H9 (cell line): ENCODE measurements around the gene RERG. TPM values are rescaled to one million over a fixed set of nuclear protein-coding genes. Genes with fewer than 3 reads are reported as not detected.

Experiments
- DNase-seq: peaks from one replicate; pipeline ENCODE4 v3.0.0-alpha.2; 2017
- H2AFZ ChIP-seq: one replicate; pipeline ENCODE4 v1.6.1; 2013; ENCODE audit warnings: mild to moderate bottlenecking, low read length, control low read depth, moderate library complexity
- H2AK5ac ChIP-seq: 2 replicates; pipeline ENCODE4 v1.6.1; 2013; ENCODE audit warnings: low read length, control low read depth, mixed read lengths; ENCODE audit not compliant: insufficient read length
- H2BK120ac ChIP-seq: one replicate; pipeline ENCODE4 v1.6.1; 2013; ENCODE audit warnings: low read depth, mild to moderate bottlenecking, low read length, control low read depth, inconsistent platforms; ENCODE audit not compliant: poor library complexity, severe bottlenecking
- H2BK12ac ChIP-seq: 2 replicates; pipeline ENCODE4 v1.6.1; 2013; ENCODE audit warnings: low read length, control low read depth, mixed read lengths, low read depth; ENCODE audit not compliant: insufficient read length
- H2BK15ac ChIP-seq: 2 replicates; pipeline ENCODE4 v1.6.1; 2013; ENCODE audit warnings: low read depth, low read length, control low read depth
- H2BK20ac ChIP-seq: one replicate; pipeline ENCODE4 v1.6.1; 2013; ENCODE audit warnings: low read depth, mild to moderate bottlenecking, low read length, control low read depth, inconsistent platforms; ENCODE audit not compliant: poor library complexity, severe bottlenecking
- H2BK5ac ChIP-seq: 2 replicates; pipeline ENCODE4 v1.6.1; 2013; ENCODE audit warnings: low read length, control low read depth, mixed read lengths; ENCODE audit not compliant: insufficient read length
- H3K14ac ChIP-seq: 2 replicates; pipeline ENCODE4 v1.6.1; 2013; ENCODE audit warnings: low read length, control low read depth; ENCODE audit not compliant: insufficient read depth
- H3K18ac ChIP-seq: 2 replicates; pipeline ENCODE4 v1.6.1; 2013; ENCODE audit warnings: low read depth, mild to moderate bottlenecking, mixed read lengths, low read length, control low read depth; ENCODE audit not compliant: insufficient read length
- H3K23ac ChIP-seq: 2 replicates; pipeline ENCODE4 v1.6.1; 2013; ENCODE audit warnings: low read length, control low read depth, mixed read lengths, low read depth; ENCODE audit not compliant: insufficient read length
- H3K23me2 ChIP-seq: 2 replicates; pipeline ENCODE4 v1.6.1; 2013; ENCODE audit warnings: low read depth, mild to moderate bottlenecking, mixed read lengths, low read length, control low read depth; ENCODE audit not compliant: insufficient read length, poor library complexity, severe bottlenecking
- H3K27ac ChIP-seq: 2 replicates; pipeline ENCODE4 v1.5.1; 2013; ENCODE audit warnings: low read length, control low read depth, mixed read lengths, low read depth; ENCODE audit not compliant: insufficient read length
- H3K27me3 ChIP-seq: 2 replicates; pipeline ENCODE4 v1.6.1; 2013; ENCODE audit warnings: low read length, control low read depth, inconsistent platforms; ENCODE audit not compliant: insufficient read depth
- H3K4ac ChIP-seq: 2 replicates; pipeline ENCODE4 v1.6.1; 2013; ENCODE audit warnings: low read depth, mild to moderate bottlenecking, control low read depth, inconsistent platforms, low read length, moderate library complexity
- H3K4me1 ChIP-seq: 2 replicates; pipeline ENCODE4 v1.6.1; 2013; ENCODE audit warnings: low read length, control low read depth, inconsistent platforms; ENCODE audit not compliant: insufficient read depth
- H3K4me2 ChIP-seq: 2 replicates; pipeline ENCODE4 v1.6.1; 2013; ENCODE audit warnings: low read length, control low read depth, mixed read lengths; ENCODE audit not compliant: insufficient read length, insufficient read depth
- H3K56ac ChIP-seq: 2 replicates; pipeline ENCODE4 v1.6.1; 2013; ENCODE audit warnings: low read depth, mild to moderate bottlenecking, mixed read lengths, low read length, control low read depth; ENCODE audit not compliant: insufficient read length
- H3K79me1 ChIP-seq: 2 replicates; pipeline ENCODE4 v1.6.1; 2013; ENCODE audit warnings: low read depth, mild to moderate bottlenecking, moderate library complexity, low read length, control low read depth, inconsistent platforms; ENCODE audit not compliant: insufficient read depth, poor library complexity, severe bottlenecking
- H3K79me2 ChIP-seq: 2 replicates; pipeline ENCODE4 v1.6.1; 2013; ENCODE audit warnings: low read length, control low read depth, inconsistent platforms; ENCODE audit not compliant: insufficient read depth
- H3K9ac ChIP-seq: 2 replicates; pipeline ENCODE4 v1.6.1; 2013; ENCODE audit warnings: low read length, control low read depth, mixed read lengths; ENCODE audit not compliant: insufficient read length; ENCODE audit errors: extremely low read depth
- H3K9me3 ChIP-seq: one replicate; pipeline ENCODE4 v1.6.1; 2013; ENCODE audit warnings: low read depth, low read length, inconsistent platforms; ENCODE audit not compliant: control insufficient read depth
- H3T11ph ChIP-seq: one replicate; pipeline ENCODE4 v1.6.1; 2013; ENCODE audit warnings: mild to moderate bottlenecking, low read length, control low read depth, inconsistent platforms
- H4K20me1 ChIP-seq: one replicate; pipeline ENCODE4 v1.6.1; 2013; ENCODE audit not compliant: control insufficient read depth, insufficient read length, insufficient read depth
- H4K5ac ChIP-seq: 2 replicates; pipeline ENCODE4 v1.6.1; 2013; ENCODE audit warnings: low read depth, mild to moderate bottlenecking, mixed read lengths, low read length, control low read depth; ENCODE audit not compliant: insufficient read length
- H4K8ac ChIP-seq: replicated peaks from 2 replicates; pipeline ENCODE4 v1.6.1; 2013; ENCODE audit warnings: low read length, control low read depth, mixed read lengths, low read depth; ENCODE audit not compliant: insufficient read length
- H4K91ac ChIP-seq: 2 replicates; pipeline ENCODE4 v1.6.1; 2013; ENCODE audit warnings: low read depth, mild to moderate bottlenecking, moderate library complexity, mixed read lengths, low read length, control low read depth; ENCODE audit not compliant: insufficient read length
- H3K27ac Mint-ChIP-seq, 3 experiments: 2 replicates in 2 of 3; 3 replicates in 1 of 3; pipeline ENCODE4 v1.8.0; 2020 to 2021; ENCODE audit warnings: mixed read lengths in 3 of 3, mild to moderate bottlenecking in 1 of 3, moderate library complexity in 1 of 3
- H3K27me3 Mint-ChIP-seq: 2 replicates; pipeline ENCODE4 v1.8.0; 2021; ENCODE audit warnings: low read depth, mild to moderate bottlenecking, moderate library complexity, mixed read lengths
- H3K36me3 Mint-ChIP-seq, 3 experiments: 2 replicates in 2 of 3; 3 replicates in 1 of 3; pipeline ENCODE4 v1.8.0; 2020 to 2021; ENCODE audit warnings: low read depth in 3 of 3, mixed read lengths in 3 of 3; ENCODE audit not compliant: insufficient read depth in 1 of 3
- H3K4me1 Mint-ChIP-seq, 2 experiments: 2 replicates each; pipeline ENCODE4 v1.8.0; 2020; ENCODE audit warnings: mixed read lengths in 2 of 2
- H3K4me3 Mint-ChIP-seq, 2 experiments: 2 replicates in 1 of 2; 3 replicates in 1 of 2; pipeline ENCODE4 v1.8.0; 2020 to 2021; ENCODE audit warnings: mild to moderate bottlenecking in 2 of 2, mixed read lengths in 2 of 2, moderate library complexity in 1 of 2
- H3K9me3 Mint-ChIP-seq, 2 experiments: 2 replicates in 1 of 2; 3 replicates in 1 of 2; pipeline ENCODE4 v1.8.0; 2020; ENCODE audit warnings: mild to moderate bottlenecking in 2 of 2, mixed read lengths in 2 of 2, moderate library complexity in 1 of 2
- CTCF ChIP-seq: fragments of 200-600 bp; sonication (generic); conservative IDR thresholded peaks from 3 replicates; pipeline ENCODE4 v1.8.0; 2021; ENCODE audit warnings: antibody characterized with exemption, mild to moderate bottlenecking
- WGBS: extraction: QIAGEN DNeasy Blood & Tissue Kit; methylation state at CpG from one replicate; pipeline ENCODE4 v1.1.7; 2013; ENCODE audit warnings: missing lambda C conversion rate, low lambda C conversion rate, mixed read lengths; ENCODE audit not compliant: insufficient read length; ENCODE audit errors: extremely low coverage; 5-methylcytosine and 5-hydroxymethylcytosine counted together
- total RNA-seq: library from RNA; stranded (reverse); gene quantifications from 2 replicates; pipeline ENCODE4 v1.2.1, GENCODE V29; 2021

Gene RERG
- total RNA-seq, 1 experiment from 2014 or later, result not detected

DNA sequence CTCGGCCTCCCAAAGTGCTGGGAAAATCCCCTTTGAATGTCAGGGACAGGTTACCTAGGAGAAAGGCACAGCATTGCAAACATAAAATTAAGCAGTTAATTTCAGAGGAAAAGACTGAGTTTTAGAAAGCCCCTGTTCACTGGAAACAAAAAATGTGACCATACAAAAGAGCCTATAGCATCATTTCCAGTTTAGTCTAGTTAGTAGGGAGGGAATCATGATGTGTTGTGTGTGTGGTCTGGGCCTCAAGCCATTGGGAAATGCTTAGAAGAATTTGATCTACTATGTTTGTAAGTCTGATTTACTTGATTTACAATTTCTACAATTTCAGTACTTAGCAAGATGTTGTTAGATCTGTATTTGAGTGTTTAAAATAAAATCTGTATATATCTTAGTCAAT, 47.1 kb upstream of the RERG start:
- WGBS, result no CpG with 5 or more reads among the region's 1 CpG
- H3K4ac ChIP-seq, result no peak overlapping the region
- no peak overlapping the region for H2BK5ac ChIP-seq
- Mint-ChIP-seq H3K4me1 (no peaks in the 10 kb centered on the region), H3K27me3 (no peaks in the 10 kb centered on the region), H3K27ac (no peak overlapping the region), H3K4me3 (no peak overlapping the region), H3K9me3 (no peaks in the 10 kb centered on the region), H3K36me3 (no peaks in the 10 kb centered on the region)
- H3K27me3 ChIP-seq, result no peaks in the 10 kb centered on the region
- H3T11ph ChIP-seq, result no peak overlapping the region
- H3K27ac ChIP-seq, result no peak overlapping the region
- DNase-seq, result no peak
- no peak overlapping the region for H2BK120ac ChIP-seq
- no peak overlapping the region for H2BK15ac ChIP-seq
- no peaks in the 10 kb centered on the region for H3K9me3 ChIP-seq
- no peak overlapping the region for H3K18ac ChIP-seq
- H3K79me1 ChIP-seq, result no peaks in the 10 kb centered on the region
- H2BK12ac ChIP-seq, result no peak overlapping the region
- H2BK20ac ChIP-seq, result no peak overlapping the region
- no peak overlapping the region for H3K4me2 ChIP-seq
- no peaks in the 10 kb centered on the region for H3K4me1 ChIP-seq
- H3K23ac ChIP-seq, result no peak overlapping the region
- H3K23me2 ChIP-seq, result no peaks in the 10 kb centered on the region
- no peak overlapping the region for H4K8ac ChIP-seq
- no peak overlapping the region for H4K91ac ChIP-seq
- no peaks in the 10 kb centered on the region for H3K79me2 ChIP-seq
- no peak overlapping the region for H2AK5ac ChIP-seq
- H3K9ac ChIP-seq, result no peak overlapping the region
- H2AFZ ChIP-seq, result no peak overlapping the region
- H3K14ac ChIP-seq, result no peak overlapping the region
- no peaks in the 10 kb centered on the region for H4K20me1 ChIP-seq
- no peak for TF ChIP-seq CTCF
- H3K56ac ChIP-seq, result no peak overlapping the region
- no peak overlapping the region for H4K5ac ChIP-seq
